Measurements from ENCODE around the gene QSER1.
"Not testable (repeated sequence)": the region's sequence is repeated elsewhere in the genome, so short reads cannot be mapped to it uniquely, and the experiment has no call there.

The QSER1 gene

DNA sequence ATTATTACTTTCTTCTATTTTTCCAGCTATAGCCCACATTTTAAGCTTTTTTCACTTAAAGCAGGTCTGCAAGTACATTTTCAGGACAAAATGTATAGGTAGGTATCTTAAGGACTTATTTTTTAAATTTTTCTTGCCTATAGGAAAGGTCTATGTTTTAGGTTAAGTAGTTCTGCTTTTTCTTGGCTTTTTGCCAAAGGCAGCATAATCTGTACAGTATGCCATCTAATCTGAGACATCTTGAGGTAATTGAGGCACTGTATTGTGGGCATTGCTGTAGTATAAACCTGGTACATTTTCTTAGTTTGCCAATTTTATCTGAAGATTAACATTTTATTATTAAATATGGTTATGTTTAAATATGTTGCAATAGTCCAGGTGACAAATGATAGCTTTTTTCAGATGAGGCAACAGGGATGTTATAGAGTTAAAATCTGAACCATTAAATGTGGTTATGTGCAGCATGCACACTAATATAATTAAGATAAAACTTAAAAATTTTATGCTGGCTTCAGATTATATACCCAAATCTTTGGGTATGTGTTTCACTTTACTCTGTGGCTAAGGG is 42.9 kb downstream of the QSER1 start:
- no peak for DNase-seq (ENCODE audit: low read depth in 2 of 2)

DNA sequence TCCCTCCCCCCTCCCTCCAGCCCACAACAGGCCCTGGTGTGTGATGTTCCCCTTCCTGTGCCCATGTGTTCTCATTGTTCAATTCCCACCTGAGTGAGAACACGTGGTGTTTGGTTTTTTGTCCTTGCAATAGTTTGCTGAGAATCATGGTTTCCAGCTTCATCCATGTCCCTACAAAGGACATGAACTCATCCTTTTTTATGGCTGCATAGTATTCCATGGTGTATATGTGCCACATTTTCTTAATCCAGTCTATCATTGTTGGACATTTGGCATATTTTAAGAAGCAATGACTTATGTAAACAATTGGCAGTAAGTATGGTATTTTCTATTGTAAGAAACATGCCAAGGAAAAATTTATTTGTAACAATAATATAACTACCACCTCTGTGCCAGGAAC is 43.6 kb downstream of the QSER1 start:
- DNase-seq (ENCODE audit: low read depth in 2 of 2): not testable (repeated sequence)

DNA sequence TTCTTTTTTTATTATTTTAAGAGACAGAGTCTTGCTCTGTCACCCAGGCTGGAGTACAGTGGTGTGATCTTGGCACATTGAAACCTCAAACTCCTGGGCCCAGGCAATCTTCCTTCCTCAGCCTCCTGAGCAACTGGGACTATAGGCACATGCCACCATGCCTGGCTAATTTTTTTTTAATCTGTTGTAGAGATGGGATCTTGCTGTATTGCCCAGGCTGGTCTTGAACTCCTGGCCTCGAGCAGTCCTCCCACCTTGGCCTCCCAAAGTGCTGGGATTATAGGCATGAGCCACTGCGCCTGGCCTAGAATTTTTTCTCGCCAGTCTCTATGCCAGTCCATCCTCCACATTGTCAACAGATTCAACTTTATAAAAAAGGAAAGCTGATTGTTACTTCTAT is 44.7 kb downstream of the QSER1 start:
- not testable (repeated sequence) for DNase-seq (ENCODE audit: low read depth in 2 of 2)

DNA sequence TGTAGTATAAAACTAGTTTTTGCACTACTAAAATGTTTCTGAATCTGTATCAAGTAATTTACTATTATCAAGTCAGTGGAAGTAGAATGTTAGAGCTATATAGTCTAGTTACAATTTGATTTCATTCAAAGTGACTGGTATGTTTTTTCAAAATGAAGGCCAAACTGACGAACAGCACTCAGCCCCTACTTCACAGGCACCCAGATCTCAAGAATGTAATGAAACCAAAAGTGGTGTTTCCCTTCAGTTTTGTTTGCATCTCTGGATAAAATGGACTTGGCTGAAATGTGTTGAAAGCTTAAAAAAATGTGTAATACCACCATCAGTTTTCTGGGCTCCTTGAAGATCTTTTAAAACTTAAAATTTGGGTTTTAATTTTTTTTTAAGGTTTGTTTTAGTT is 46.4 kb downstream of the QSER1 start:
- DNase-seq (ENCODE audit: low read depth in 2 of 2): no peak

DNA sequence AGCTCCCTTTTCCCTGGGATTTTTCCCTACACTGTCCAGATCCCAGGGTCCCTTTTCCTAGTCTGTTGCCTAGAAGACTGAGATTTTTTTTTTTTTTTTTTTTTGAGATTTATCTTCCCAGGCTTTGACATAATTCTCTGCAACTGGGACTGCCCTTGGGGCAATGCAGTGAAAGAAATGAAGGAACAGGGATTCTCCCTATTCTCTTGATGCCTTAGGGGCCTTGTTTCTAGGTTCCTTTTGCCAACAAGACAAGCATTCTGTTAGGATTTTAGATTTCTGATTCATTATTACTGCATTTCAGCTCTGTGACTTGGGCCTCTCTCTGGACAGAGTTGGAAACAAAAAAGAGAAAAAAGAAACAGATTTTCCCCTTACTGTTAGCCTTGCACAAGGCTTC is 47.3 kb downstream of the QSER1 start:
- DNase-seq (ENCODE audit: low read depth in 2 of 2): no peak

DNA sequence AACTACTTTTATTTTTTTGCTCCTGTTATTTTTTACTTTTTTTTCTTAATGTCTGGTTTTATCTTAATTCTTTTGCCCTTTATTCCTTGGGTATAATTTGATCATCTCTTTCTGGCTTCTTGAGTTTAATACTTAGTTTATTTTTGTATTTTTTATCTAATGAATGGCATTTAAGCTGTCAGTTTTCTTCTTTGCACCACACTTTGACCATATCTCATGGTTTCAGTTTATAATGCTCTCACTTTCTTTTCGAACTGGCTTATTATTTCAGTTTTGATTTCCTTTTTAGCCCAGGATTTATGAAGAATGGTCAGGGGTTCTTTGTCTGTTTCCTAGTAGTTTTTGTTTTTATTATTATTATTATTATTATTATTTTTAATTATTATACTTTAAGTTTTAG is 48.3 kb downstream of the QSER1 start:
- DNase-seq (ENCODE audit: low read depth in 2 of 2): no peak

DNA sequence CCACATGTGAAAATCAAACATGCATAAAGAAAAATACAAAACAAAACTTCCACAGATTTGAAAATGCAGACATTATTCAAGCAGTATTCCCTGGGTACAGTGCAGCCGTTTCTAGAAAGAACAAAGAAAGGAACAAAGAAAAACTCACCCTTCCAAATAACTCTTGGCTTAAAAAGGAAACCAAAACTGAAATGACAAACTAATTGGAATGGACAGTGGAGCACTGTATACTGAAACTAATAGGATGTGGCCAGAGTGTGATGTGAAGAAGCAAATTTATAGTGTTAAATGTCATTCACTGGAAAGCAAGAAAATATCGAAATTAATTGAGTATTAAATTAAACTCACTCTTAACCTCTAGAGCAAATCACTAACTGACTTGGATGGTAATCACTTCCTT is 55.4 kb downstream of the QSER1 start:
- no peak for DNase-seq (ENCODE audit: low read depth in 2 of 2)

DNA sequence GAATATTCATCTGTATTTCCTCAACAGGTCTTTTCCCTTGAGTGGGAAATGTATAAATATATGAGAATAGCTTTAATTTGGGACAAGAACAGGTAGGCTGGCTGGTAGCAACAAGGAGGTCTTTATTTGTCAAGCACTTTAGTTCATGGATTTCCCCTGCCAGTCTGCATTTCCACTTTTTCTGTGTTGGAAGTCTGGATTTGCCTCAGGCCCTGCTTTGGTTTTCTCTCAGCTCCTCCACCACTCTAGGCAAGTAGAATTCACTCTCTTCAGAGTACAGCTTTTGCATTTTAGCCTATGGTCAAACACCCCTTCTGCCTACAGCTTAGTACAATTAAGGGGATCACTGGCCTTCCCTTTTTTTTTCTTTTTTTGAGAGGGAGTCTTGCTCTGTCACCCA is 57.1 kb downstream of the QSER1 start:
- DNase-seq (ENCODE audit: low read depth in 2 of 2): no peak

DNA sequence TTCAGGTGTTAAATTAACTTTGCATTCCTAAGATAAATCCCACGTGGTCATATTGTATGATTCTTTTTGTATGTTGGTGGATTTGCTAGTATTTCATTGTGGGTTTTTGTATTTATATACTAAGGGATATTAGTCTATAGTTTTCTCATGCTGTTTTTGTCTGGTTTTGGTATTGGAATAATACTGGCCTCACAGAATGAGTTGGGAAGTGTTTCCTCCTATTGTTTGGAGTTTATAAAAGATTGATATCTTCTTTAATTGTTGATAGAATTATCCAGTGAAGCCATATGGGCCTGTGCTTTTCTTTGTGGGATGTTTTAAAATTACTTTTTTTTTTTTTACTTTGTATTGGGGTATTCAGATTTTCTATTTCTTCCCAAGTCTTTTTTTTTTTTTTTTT is 59.8 kb downstream of the QSER1 start:
- no peak for DNase-seq (ENCODE audit: low read depth in 2 of 2)

DNA sequence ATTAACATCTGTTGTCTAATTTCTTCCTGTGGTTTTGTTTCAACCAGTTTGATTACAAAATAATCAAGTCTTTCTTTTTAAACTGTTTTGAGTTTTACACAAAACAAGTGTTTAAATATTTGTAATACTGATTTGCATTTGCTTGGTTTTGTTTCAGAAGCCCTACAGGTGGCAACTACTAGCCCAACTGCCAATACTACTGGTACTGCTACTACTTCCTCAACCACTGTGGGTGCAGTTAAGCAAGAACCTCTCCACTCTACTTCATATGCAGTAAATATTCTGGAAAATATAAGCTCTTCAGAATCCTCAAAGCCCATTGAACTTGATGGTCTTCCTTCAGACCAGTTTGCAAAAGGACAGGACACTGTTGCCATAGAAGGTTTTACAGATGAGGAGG is 61.1 kb downstream of the QSER1 start:
- no peak for DNase-seq (ENCODE audit: low read depth in 2 of 2)

DNA sequence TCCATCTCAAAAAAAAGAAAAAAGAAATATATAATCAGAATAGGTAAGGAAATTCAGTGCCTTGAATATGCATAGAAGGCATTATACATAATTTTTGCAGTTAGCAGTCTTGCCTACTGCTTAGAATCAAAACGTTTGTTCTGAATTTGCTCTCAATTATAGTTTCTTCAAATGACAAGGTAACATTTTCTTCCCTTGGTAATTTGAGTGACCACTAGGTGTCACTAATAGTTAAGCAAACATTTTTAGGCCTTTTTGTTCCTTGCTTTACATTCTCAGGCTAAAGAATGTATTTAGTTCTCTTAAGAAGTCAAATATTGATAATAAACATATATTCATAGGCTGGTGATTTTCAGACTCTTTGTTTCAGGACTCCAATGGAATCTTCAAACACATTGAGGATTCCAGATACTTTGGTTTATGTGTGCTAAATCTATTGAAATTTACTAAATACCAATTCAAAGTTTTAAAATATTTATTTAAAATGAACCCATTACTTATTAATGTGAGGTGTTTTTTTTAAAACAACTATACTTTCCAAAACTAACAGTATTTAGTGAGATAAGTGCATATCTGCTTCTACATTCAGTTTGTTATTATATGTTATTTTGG is 68.0 kb downstream of the QSER1 start:
- DNase-seq (ENCODE audit: low read depth in 2 of 2): no peak

DNA sequence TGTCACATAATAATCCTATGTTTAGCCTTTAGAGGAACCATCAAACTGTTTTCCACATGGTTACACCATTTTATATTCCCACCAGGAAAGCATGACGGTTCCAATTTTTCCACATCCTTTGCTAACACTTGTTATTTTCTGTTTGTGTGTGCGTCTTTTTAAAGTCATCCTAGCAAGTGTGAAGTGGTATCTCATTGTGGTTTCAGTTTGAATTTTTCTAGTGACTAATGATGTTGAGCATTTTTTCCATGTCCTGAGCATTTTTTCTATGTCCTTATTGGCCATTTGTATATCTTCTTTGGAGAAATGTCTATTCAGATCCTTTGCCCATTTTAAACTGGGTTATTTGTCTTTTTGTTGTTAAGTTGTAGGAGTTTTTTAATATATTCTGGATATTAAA is 69.4 kb downstream of the QSER1 start:
- DNase-seq (ENCODE audit: low read depth in 2 of 2): no peak

DNA sequence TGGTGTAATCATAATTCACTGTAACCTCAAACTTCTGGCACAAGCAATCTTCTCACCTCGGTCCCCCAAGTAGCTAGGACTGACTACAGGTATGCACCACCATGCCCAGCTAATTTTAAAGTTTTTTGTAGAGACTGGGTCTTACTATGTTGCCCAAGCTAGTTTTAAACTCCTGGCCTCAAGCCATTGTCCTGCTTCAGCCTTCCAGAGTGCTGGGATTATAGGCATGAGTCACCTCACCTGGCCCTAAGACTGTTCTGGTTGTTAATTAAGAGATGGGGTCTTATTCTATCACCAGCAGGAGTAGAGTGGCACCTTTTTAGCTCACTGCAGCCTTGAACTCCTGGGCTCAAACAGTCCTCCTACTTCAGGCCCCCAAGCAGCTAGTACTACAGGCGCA is 71.1 kb downstream of the QSER1 start:
- no peak for DNase-seq (ENCODE audit: low read depth in 2 of 2)

DNA sequence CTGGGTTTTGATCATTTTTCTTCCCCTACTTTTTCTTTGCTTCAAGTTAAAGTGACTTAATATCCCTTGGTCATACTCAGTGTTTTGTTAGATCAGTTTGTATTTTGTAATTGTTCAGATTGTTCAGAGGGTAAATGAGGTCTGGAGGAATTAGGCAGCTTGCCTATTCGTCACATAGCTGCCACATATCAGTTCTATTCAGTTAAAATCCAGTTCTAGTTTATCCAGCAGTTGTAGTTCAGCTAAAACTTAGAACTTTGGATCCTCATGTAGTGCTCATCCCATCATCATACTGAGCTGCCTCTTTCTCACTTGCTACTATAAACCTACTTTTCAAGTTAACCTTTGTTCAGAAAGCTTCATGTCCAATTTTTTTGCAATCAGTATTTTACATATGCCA is 75.9 kb downstream of the QSER1 start:
- DNase-seq (ENCODE audit: low read depth in 2 of 2): no peak

DNA sequence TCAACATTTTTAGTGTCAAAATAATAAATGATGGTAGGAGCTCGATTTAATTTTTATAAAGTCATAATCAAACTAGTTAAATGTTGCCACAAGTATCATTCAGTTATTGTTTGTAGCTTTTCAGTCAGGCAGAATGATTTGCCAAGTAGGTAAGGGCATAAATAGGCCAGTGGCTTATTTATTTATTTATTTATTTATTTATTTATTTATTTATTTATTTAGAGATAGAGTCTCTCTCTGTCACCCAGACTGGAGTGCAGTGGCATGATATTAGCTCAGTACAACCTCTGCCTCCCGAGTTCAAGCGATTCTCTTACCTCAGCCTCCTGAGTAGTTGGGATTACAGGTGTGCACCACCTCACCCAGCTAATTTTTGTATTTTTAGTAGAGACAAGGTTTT is 79.6 kb downstream of the QSER1 start:
- not testable (repeated sequence) for DNase-seq (ENCODE audit: low read depth in 2 of 2)

DNA sequence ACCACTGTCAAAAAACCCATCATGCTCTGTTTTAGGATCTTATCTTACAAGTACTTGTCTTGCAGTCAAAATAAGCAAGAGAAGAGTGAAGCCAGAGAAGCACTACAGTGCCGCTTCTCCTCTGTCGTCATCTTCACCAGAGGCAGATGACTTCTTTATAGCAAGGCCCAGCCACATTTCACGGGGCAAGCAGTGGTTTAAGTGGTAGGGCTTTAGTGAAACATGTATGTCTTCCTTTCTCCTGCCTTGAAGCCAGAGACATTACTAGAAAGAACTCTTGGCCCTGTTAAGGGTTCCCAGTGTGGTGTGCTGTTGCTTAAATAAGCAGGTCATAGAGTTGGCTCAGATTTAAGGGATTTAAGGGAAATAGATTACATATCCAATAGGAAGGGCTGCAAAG is 80.2 kb downstream of the QSER1 start:
- DNase-seq (ENCODE audit: low read depth in 2 of 2): no peak

DNA sequence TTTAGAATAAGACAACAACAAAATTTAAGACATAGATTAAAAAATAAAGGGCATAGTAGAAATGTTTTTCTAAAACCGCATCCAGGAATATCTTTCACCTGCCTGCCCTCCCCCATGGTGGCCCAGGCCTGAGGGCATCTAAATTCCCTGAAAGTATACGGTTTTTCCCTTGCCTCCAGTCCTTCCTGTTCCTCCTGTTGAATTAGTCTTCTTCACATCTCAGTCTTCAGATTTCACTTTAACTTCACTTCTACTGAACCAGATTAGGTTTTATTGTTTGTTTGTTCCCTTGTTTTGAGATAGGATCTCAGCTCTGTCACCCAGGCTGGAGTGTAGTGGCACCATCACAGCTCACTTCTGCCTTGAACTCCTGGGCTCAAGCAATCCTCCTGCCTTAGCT is 90.0 kb downstream of the QSER1 start:
- no peak for DNase-seq (ENCODE audit: low read depth in 2 of 2)

DNA sequence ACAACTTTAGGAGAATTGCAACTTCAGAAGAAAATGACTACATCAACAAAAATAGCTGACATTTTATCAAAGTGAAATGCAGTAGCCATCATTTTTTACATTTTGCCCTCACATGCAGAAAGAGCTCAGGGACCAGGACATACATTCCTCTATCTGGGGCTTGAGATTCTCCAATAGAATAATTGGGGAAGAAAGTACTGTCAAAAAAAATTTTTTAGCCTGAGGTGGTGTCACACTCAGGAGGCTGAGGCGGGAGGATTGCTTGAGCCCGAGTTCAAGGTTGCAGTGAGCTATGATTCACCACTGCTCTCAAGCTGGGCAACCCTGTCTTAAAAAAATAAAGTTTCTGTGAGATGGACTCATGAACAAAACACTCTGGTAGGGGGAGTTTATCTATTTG is 90.9 kb downstream of the QSER1 start:
- DNase-seq (ENCODE audit: low read depth in 2 of 2): no peak

DNA sequence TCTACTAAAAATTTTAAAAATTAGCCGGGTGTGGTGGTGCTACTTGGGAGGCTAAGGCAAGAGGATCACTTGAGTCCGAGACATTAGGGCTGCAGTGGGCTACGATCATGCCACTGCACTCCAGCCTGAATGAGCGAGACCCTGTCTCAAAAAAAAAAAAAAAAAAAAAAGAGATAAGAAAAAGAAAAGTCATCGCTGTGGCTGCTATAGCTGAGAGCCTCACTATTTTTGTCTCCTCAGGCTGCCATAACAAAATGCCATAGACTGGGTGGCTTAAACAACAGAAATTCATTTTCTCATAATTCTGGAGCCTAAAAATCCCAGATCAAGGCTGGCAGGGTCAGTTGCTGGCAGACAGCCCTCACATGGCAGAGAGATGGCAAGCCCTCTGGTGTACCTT is 93.0 kb downstream of the QSER1 start:
- DNase-seq (ENCODE audit: low read depth in 2 of 2): no peak

DNA sequence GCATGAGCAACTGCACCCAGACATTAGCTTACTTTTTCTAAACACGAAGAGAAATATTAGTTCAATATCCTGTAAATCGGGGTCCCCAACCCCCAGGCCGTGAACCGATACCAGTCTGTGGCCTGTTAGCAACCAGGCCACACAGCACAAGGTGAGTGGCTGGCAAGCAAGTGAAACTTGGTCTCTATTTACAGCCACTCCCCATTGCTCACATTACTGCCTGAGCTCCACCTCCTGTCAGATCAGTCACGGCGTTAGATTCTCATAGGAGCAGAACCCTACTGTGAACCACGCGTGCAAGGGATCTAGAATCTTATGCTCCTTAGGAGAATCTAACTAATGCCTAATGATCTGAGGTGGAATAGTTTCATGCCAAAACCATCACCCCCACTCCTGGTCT is 95.2 kb downstream of the QSER1 start:
- DNase-seq (ENCODE audit: low read depth in 2 of 2): no peak

DNA sequence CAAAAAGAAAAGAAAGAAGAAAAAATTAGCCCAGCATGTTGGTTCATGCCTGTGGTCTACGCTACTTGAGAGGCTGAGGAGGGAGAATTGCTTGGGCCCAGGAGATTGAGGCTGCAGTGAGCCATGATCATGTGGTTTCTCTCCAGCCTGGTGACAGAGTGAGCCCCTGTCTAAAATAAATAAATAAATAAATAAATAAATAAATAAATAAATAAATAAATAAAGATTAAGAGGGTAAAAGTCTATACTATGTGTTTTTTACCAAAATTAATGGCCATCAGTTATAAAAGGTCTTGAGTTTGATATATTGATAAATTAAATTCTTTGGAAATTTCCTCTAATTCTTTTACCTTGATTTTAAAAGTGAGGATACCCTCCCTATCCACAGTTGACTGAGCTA is 97.9 kb downstream of the QSER1 start:
- DNase-seq (ENCODE audit: low read depth in 2 of 2): no peak

DNA sequence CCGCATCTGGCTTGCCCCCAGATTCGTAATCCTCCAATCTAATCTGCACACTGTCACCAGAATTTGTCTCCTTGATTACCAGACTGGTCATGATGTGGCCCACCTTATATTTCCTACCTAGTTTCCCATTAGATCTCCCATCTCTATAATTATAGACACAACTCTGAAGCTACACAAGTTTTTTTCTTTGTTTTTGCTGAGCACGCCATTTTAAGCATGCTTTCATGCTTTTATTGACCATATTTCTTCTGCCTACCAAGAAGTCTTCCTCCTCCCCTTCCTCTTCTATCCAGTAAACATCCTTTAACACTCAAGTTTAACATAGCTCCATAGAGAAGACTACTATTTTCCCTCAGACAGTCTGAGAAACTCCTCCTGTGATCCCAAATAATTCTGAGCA is 98.8 kb downstream of the QSER1 start:
- no peak for DNase-seq (ENCODE audit: low read depth in 2 of 2)

DNA sequence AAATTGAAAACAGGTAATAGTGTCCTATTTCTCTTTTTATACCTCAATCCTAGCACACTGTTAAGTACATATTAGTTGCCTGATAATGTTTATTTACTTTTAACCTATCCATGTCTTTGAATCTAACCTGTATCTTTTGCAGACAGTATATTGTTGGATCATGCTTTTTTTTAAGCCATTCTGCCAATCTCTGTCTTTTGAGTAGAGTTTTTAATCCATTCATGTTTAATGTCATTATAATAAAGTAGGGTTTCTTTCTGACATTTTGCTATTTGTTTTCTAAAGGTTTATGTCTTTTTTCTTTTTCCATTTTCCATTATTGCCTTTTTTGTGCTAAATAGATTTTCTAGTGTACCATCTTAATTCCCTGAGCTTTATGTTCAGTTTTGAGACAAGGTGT is 99.3 kb downstream of the QSER1 start:
- no peak for DNase-seq (ENCODE audit: low read depth in 2 of 2)

DNA sequence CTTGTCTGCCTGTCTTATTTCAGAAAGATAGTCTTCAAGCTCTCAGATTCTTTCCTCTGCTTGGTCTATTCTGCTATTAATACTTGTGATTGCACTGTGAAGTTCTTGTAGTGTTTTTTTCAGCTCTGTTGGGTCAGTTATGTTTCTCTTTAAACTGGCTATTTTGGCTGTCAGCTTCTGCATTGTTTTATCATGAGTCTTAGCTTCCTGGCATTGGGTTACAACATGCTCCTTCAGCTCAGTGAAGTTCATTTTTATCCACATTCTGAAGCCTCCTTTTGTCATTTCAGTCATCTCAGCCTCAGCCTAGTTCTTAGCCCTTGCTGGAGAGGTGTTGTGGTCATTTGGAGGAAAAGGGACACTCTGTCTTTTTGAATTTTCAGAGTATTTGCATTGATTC is 107.6 kb downstream of the QSER1 start:
- no peak for DNase-seq (ENCODE audit: low read depth in 2 of 2)

All from stimulated activated CD8-positive, alpha-beta memory T cell treated with anti-CD3 and anti-CD28 coated beads, Interleukin-15, amount 100 ng/mL, for 48 hours (primary cell).